HG03442 (cell line): Measurements from ENCODE around the gene RAB24.

Source experiments
- ATAC-seq: cut with Tn5 transposase; IDR thresholded peaks from one replicate; pipeline ENCODE4 v1.9.1; 2021; ENCODE audit warnings: mild to moderate bottlenecking, moderate library complexity; ENCODE audit not compliant: unreplicated experiment

RAB24 gene

GRCh38 chr5:177333420-177334154 is 30.1 kb upstream of the RAB24 start:
- no peak for ATAC-seq

- no peak for ATAC-seq
Measured at GRCh38 chr5:177332896-177333260, 29.4 kb upstream of the RAB24 start.

GRCh38 chr5:177332031-177332895 is 28.7 kb upstream of the RAB24 start:
- no peak for ATAC-seq

- ATAC-seq: no peak
Measured at GRCh38 chr5:177330991-177331842, 27.7 kb upstream of the RAB24 start.

GRCh38 chr5:177329883-177330282 is 26.4 kb upstream of the RAB24 start:
- ATAC-seq: no peak

- no peak for ATAC-seq
Measured at GRCh38 chr5:177328545-177329231, 25.2 kb upstream of the RAB24 start.

GRCh38 chr5:177327539-177328522 is 24.3 kb upstream of the RAB24 start:
- ATAC-seq: no peak

- ATAC-seq: no peak
Measured at GRCh38 chr5:177325868-177326381, 22.4 kb upstream of the RAB24 start.

GRCh38 chr5:177320879-177321278 is 17.4 kb upstream of the RAB24 start:
- no peak for ATAC-seq

- no peak for ATAC-seq
Measured at GRCh38 chr5:177319913-177320588, 16.5 kb upstream of the RAB24 start.

- no peak for ATAC-seq
Measured at GRCh38 chr5:177317959-177318377, 14.4 kb upstream of the RAB24 start.

- ATAC-seq: no peak
Measured at GRCh38 chr5:177316005-177316404, 12.5 kb upstream of the RAB24 start.

GRCh38 chr5:177315411-177315810 is 11.9 kb upstream of the RAB24 start:
- ATAC-seq: no peak

- ATAC-seq: no peak
Measured at GRCh38 chr5:177314376-177315342, 11.1 kb upstream of the RAB24 start.

GRCh38 chr5:177313561-177314259 is 10.2 kb upstream of the RAB24 start:
- ATAC-seq: no peak

- ATAC-seq: peak; percentile 24
Measured at GRCh38 chr5:177312649-177313181, 9.2 kb upstream of the RAB24 start.
